OCI-LY7 (cell line): ENCODE measurements around the gene GYPC.

Experiments used
- EZH2phosphoT487 ChIP-seq: fragments of 200-600 bp; sonication (generic); IDR thresholded peaks from 2 replicates; pipeline ENCODE4 v1.6.1; 2018; ENCODE audit warnings: low read depth, borderline replicate concordance, mild to moderate bottlenecking, mixed run types, antibody characterized with exemption, low read length, moderate library complexity, mixed read lengths
- TF ChIP-seq, protein P1 (sequence below): fragments of 200-600 bp; sonication (generic); conservative IDR thresholded peaks from 2 replicates; pipeline ENCODE4 v1.5.1; 2014; ENCODE audit warnings: mild to moderate bottlenecking, antibody characterized with exemption, low read length, moderate library complexity, mixed read lengths

DNA sequence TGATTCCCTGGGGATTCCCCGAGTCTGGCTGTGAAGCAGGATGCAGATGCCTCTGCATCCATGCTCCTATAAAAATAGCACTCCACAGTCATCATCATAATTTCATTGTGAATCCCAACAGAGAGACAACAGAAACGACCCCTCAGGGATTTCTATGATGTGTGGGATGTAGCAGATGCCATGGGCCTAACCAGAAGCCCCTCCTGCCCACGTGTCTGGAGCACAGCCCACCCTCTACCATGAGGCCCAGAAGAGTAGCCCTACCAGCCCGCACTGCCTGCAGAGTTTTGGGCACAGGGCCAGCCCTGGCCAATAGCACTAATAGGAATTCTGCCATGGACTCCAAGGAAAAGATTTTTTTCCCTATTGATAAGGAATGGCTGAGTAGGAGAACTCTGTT is 66.6 kb downstream of the GYPC start:
- TF ChIP-seq, protein P1, sequence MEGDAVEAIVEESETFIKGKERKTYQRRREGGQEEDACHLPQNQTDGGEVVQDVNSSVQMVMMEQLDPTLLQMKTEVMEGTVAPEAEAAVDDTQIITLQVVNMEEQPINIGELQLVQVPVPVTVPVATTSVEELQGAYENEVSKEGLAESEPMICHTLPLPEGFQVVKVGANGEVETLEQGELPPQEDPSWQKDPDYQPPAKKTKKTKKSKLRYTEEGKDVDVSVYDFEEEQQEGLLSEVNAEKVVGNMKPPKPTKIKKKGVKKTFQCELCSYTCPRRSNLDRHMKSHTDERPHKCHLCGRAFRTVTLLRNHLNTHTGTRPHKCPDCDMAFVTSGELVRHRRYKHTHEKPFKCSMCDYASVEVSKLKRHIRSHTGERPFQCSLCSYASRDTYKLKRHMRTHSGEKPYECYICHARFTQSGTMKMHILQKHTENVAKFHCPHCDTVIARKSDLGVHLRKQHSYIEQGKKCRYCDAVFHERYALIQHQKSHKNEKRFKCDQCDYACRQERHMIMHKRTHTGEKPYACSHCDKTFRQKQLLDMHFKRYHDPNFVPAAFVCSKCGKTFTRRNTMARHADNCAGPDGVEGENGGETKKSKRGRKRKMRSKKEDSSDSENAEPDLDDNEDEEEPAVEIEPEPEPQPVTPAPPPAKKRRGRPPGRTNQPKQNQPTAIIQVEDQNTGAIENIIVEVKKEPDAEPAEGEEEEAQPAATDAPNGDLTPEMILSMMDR, result no peak
- no peak for TF ChIP-seq EZH2phosphoT487
